Endothelial cell of hepatic sinusoid (primary cell): ENCODE results near the gene AHNAK2.
"Not testable (repeated sequence)": the region's sequence is repeated elsewhere in the genome, so short reads cannot be mapped to it uniquely, and the experiment has no call there.

Source experiments
- in situ Hi-C: cut with HindIII; loops from 2 replicates; pipeline ENCODE4 v1.10.0; 2017; ENCODE audit warnings: low sequenced_read_pairs

AHNAK2 gene

GRCh38 chr14:104956290-104956890, 21.8 kb downstream of the AHNAK2 start:
- in situ Hi-C loops, result loop anchor here (5.0 kb wide), 1 partner anchor 39 kb away; no protein-coding TSS in a partner anchor

GRCh38 chr14:104955396-104955770, 22.8 kb downstream of the AHNAK2 start:
- in situ Hi-C loops, result loop anchor here (5.0 kb wide), 1 partner anchor 38 kb away; no protein-coding TSS in a partner anchor

- in situ Hi-C loops, result loop anchor here (5.0 kb wide), 1 partner anchor 38 kb away; no protein-coding TSS in a partner anchor
Measured at GRCh38 chr14:104954746-104955395, 23.3 kb downstream of the AHNAK2 start.

- in situ Hi-C loops, result no loop called here
Measured at GRCh38 chr14:104953896-104954656, 24.1 kb downstream of the AHNAK2 start.

- in situ Hi-C loops, result no loop called here
Measured at GRCh38 chr14:104953097-104953496, 25.1 kb downstream of the AHNAK2 start.

GRCh38 chr14:104951863-104952657, 26.1 kb downstream of the AHNAK2 start:
- in situ Hi-C loops, result not testable (repeated sequence)

GRCh38 chr14:104950701-104951100, 27.5 kb downstream of the AHNAK2 start:
- in situ Hi-C loops, result not testable (repeated sequence)

GRCh38 chr14:104950021-104950420, 28.2 kb downstream of the AHNAK2 start:
- in situ Hi-C loops, result no loop called here

GRCh38 chr14:104949406-104949955, 28.7 kb downstream of the AHNAK2 start:
- in situ Hi-C loops, result not testable (repeated sequence)

- in situ Hi-C loops, result no loop called here
Measured at GRCh38 chr14:104948736-104949031, 29.5 kb downstream of the AHNAK2 start.

- in situ Hi-C loops, result not testable (repeated sequence)
Measured at GRCh38 chr14:104947881-104948735, 30.1 kb downstream of the AHNAK2 start.

- in situ Hi-C loops, result not testable (repeated sequence)
Measured at GRCh38 chr14:104947201-104947600, 31.0 kb downstream of the AHNAK2 start.

GRCh38 chr14:104945986-104946965, 31.9 kb downstream of the AHNAK2 start:
- in situ Hi-C loops, result not testable (repeated sequence)

- in situ Hi-C loops, result not testable (repeated sequence)
Measured at GRCh38 chr14:104945266-104945665, 32.9 kb downstream of the AHNAK2 start.

GRCh38 chr14:104944436-104945205, 33.6 kb downstream of the AHNAK2 start:
- in situ Hi-C loops, result not testable (repeated sequence)

GRCh38 chr14:104944016-104944308, 34.2 kb downstream of the AHNAK2 start:
- in situ Hi-C loops, result not testable (repeated sequence)

- in situ Hi-C loops, result not testable (repeated sequence)
Measured at GRCh38 chr14:104943216-104944015, 34.8 kb downstream of the AHNAK2 start.
